Testis (tissue), 2 donors: ENCODE data around the gene UBE2E1.

Source experiments
- CTCF ChIP-seq, 3 experiments: fragments of 450-650 bp in 2 of 3; fragments of 200-600 bp in 1 of 3; sonication (generic) in 1 of 3; IDR thresholded peaks; one replicate each; pipeline ENCODE4 v1.5.1; 2016 to 2019; ENCODE audit warnings: antibody characterized with exemption in 3 of 3, mild to moderate bottlenecking in 2 of 3, moderate library complexity in 1 of 3
- POLR2A ChIP-seq: fragments of 450-650 bp; IDR thresholded peaks from one replicate; pipeline ENCODE4 v1.6.1; 2017; ENCODE audit warnings: antibody characterized with exemption, mild to moderate bottlenecking, moderate library complexity

- TF ChIP-seq CTCF (IDR thresholded peaks at IDR 0.05) = no peak
- no peak for TF ChIP-seq POLR2A
Measured at GRCh38 chr3:23916152-23916885, 110.6 kb downstream of the UBE2E1 start.
